Islet of Langerhans (tissue), 1 donor: Measurements from ENCODE around the gene BUB3.

ENCODE experiments used
- FAIRE-seq: peaks from one replicate; lab custom pipeline; 2011; peaks lifted over from hg19 to GRCh38; lab: Jason Lieb, UNC

Gene BUB3

DNA sequence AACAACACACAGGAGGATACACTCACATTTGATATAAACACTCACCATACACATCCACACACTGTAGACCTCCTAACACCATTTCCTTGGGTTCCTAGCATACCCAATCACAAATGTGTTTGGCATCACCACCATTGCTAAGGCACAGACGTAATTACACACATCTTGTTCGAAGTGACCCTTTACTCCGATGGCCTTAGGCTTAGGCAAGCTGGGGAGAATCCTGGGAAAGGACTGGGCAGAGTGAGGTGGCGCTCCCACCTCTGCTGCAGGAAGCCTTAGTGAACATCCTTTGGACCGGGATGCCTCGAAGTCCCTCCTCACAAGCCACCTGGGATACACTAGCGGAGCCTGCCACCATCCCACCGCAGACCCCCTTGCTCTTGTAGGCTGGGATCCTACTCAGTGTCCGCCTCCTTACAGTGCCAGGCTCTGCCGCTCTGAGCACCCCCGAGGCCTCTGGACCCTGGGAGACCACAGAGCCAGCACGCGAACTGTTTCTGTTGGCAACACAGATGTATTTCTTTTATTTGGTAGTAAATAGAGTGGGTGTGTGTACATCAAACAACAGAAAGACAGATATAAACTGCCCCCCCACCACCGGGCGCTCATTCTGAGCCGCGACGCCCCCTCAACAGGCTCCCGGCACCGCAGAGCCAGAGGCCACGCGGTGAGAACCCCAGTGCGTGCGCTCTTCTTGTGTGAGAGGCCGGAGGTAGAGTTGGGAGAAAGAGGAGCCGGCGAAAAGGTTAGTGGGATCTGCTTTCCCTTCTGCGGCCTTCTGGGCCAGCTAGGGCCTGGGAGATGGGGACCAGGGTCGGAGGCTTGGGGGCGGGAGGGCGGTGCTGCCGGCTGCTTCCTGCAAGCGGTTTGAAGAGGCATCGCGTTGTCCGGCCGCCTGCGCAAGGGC is 12.2 kb upstream of the BUB3 start:
- FAIRE-seq, result no peak

- FAIRE-seq, result no peak
Observed at GRCh38 chr10:123142701-123143161, 11.5 kb upstream of the BUB3 start.

GRCh38 chr10:123143162-123143824 is 10.9 kb upstream of the BUB3 start:
- FAIRE-seq, result no peak

- FAIRE-seq, result no peak
Observed at GRCh38 chr10:123143825-123144168, 10.4 kb upstream of the BUB3 start.

GRCh38 chr10:123144697-123145541 is 9.3 kb upstream of the BUB3 start:
- FAIRE-seq, result no peak

- FAIRE-seq, result no peak
Observed at GRCh38 chr10:123145542-123146012, 8.6 kb upstream of the BUB3 start.

GRCh38 chr10:123146013-123146893 is 7.9 kb upstream of the BUB3 start:
- FAIRE-seq, result no peak

DNA sequence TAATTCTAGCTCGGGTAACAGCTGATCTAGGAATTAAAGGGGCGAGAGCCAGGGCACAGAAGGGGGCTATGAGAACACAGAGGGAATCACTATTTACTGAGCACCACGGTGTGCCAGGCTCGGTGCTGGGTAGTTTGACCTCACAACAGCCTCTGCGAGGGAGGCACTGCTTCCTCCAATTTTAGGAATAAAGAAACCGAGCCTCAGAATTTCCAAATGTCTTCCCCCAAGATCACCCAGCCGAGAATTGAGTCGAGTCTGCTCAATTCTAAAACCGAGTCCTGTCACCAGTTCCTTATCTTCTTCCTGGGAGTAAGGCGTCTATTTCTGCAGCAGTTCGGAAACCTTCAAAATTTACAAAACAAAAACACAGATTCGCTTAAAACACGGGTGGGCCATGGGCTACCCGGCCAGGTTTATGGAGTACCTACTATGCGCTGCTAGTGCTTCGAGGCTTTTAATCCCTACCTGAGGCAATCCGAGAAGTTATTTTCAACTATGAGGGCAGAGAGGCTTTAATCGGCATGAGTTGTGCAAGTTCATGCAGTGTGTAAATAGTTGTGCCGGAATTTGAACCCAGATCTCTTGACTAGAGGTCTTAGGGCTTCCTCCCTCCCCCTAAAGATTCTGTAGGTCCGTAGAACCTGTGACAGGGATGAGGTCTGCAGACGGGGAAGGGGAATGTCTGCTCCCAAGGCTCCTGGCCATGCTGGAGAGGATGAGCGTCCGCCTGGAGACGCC is 7.1 kb upstream of the BUB3 start:
- FAIRE-seq, result no peak

DNA sequence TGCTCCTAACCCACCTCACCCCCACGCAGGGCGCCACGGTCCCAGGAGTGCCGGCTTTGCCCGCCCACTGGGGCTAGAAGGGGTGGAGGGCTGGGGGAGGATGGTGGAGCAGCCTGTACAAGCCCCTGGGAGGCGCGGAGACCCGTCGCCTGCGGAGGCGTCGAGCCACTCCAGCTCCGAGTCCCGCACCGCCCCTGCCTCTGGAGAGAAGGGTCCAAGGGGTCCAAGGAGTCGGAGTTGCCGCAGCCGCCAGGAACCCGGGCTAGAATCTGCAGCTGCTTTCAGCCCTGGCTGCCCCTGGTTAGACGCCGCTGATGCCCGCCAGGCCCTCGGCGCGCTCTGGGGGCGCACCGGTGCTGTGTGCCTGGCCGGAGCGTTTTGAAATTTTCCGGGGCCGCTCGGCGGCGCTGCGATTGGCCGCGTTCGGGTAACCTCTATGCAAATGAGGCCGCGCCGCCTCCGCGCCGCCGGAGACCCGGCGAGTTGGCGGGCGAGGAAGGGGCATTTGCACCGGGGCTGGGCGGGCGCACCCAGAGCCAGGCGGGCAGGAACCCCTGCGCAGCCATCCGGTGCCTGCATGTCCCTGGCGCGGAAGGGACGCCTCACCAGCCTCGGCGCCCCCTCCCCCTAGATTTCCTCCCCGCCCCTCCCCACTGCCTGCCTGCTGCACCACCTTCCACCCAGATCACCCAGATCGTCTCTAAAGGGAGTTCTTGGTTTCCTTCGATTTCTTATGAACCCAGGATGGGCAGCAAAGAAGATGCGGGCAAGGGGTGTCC is 6.4 kb upstream of the BUB3 start, which contains the start of gene HMX2:
TSS of gene HMX2 (plus strand) at position 502 of the 779 bp plus-strand sequence. CDS start at position 745, 243 bp downstream.
- no peak for FAIRE-seq

- no peak for FAIRE-seq
Observed at GRCh38 chr10:123148414-123149161, 5.6 kb upstream of the BUB3 start.

DNA sequence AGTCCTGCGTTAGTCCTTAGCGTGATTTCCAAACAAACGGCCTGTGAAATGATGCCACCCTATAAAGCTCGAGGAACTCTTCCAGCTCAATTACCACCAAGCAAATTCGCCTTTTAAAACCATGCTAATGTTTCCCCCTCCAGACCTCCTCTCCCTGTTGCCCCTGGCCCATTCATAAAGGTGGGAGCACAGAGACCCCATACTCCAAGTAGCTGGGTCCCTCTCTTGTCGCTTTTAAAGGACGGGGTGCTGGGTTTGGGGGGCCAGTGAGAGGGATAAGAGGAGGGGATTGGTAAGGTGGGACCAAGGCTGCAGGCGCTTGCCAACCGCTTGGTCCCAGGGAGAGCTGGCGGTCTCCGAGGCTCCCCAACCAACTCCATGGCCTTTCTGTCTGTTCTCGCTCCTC is 5.0 kb upstream of the BUB3 start:
- no peak for FAIRE-seq

DNA sequence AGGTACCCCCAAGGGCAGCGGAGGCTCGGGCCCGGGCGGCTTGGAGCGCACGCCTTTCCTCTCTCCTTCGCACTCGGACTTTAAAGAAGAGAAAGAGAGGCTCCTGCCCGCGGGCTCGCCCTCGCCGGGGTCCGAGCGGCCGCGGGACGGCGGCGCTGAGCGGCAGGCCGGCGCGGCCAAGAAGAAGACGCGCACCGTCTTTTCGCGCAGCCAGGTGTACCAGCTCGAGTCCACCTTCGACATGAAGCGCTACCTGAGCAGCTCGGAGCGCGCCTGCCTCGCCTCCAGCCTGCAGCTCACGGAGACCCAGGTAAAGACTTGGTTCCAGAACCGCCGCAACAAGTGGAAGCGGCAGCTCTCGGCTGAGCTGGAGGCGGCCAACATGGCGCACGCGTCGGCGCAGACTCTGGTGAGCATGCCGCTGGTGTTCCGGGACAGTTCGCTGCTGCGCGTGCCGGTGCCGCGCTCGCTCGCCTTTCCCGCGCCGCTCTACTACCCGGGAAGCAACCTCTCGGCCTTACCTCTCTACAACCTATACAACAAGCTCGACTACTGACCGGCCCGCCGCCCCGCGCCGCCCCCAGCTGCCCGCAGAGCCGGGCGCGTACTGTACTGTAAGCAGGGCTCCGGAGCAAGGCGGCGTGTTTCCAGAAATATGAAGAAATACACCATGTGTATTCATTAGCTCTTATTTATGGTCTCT is 4.5 kb upstream of the BUB3 start:
- no peak for FAIRE-seq

DNA sequence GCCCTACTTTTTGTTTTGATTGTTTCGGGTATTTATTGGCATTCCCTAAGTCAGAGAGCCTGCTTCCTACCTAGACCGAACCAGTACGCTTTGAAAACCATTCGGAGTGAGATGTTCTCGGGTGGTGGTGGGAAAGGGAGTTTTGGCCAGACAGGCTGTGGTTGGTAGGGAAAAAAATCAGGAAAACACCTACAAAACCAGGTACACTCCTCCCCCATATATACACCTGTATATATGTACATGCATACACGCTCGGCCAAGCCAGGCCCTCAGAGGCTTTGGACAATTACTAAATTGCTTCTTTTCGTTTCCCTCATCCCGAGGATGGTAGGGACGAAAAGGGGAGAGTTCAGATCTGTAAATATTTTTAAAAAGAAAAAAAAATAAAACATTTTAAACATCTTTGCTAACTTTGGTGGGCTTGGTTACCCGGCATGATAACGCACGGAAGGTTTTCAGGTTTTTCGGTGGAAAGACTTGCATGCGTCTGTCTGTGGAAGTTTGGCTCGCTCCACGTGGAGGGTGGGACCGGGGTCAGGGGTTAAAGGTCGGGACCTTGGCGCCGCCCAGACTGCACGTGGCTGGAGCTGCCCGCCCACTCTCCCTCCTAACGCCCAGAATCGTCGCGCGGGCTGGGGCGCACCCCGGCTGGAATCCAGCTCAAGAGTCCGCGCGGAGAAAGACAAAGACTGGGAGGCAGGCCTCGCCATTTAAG is 3.8 kb upstream of the BUB3 start:
- FAIRE-seq, result no peak

GRCh38 chr10:123150986-123151736 is 3.0 kb upstream of the BUB3 start:
- no peak for FAIRE-seq

DNA sequence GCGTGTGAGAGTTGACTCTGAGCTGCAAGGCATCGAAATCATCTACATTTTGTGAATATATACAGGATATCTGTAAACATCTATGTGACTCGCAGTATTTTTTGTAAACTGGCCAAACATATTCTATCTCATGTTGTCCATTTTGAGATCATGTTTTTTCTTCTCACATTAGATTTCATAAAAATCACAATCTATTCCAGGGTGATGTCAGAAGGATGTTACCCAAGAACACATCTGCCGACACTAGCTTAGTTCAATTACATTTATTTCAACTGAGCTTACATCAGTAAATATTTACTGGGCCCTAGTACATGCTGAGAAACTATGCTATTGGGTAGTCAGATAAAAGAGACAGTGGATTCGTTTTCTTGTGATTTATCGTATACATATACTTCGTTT is 2.5 kb upstream of the BUB3 start:
- no peak for FAIRE-seq

DNA sequence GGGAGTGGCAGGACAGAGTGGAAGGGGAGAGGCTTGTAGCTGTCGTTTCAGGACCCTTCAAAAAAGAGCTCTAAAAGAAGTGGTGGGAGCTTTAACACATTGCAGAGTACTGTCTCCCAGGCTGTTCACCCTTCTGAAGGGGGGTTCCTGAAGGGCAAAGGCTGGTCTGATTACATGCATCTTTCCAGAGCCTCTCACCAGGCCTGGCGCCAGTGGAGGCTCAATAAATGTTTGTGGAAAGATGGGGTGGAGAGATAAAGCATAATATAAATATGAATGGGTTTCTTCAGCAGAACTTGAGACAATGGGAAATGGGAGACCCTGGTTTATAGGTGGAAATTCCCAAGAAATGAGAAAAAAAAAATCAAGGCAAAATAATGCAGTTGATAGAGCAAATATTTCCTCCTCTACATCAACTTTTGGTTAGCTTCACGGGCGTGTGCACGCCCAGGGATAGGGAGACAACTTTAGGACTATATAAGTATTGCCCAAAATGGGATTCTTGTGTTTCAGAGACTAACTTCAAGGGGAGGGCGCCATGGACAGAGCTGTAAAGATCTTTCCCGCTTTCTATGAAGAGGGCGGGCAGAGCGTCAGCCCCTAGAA is 613 bp upstream of the BUB3 start:
- FAIRE-seq, result no peak
